ENCODE measurements around the gene CDX4. TPM values are rescaled to one million over a fixed set of nuclear protein-coding genes. Genes with fewer than 3 reads are reported as not detected.

Gene CDX4, protein sequence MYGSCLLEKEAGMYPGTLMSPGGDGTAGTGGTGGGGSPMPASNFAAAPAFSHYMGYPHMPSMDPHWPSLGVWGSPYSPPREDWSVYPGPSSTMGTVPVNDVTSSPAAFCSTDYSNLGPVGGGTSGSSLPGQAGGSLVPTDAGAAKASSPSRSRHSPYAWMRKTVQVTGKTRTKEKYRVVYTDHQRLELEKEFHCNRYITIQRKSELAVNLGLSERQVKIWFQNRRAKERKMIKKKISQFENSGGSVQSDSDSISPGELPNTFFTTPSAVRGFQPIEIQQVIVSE
- total RNA-seq (2011; cell fraction: chromatin; rRNA removed; ENCODE audit: low replicate concordance), result not detected in 2 replicates
- not detected in 2 replicates for total RNA-seq (2011; cell fraction: nucleolus; rRNA removed)
- total RNA-seq (2011; cell fraction: nucleoplasm; rRNA removed), result not detected in 2 replicates
- total RNA-seq (2014; rRNA removed), result not detected in 2 replicates
- not detected in 2 replicates for total RNA-seq (2014; rRNA removed; fragmentation: Illumina TruSeq; extraction: Trizol)
- not detected in 2 replicates for total RNA-seq (2015; rRNA removed; fragmentation: Illumina TruSeq; extraction: Trizol)
- not detected in 2 replicates for total RNA-seq (2021)
- not detected in 2 replicates for polyA plus RNA-seq (2011; rRNA removed)
- not detected in 2 replicates for polyA plus RNA-seq (2011; cell fraction: cytosol; rRNA removed)
- not detected in 2 replicates for polyA plus RNA-seq (2011; cell fraction: nucleus; rRNA removed)
- polyA plus RNA-seq (2012), result not detected in 2 replicates
- polyA plus RNA-seq (2014; fragmentation: Illumina TruSeq; extraction: Trizol), result not detected in 2 replicates
- not detected for polyA plus RNA-seq (2014; fragmentation: Nextera tagmentation; extraction: Ambion mirVana)
- not detected in 2 replicates for polyA plus RNA-seq (2014; rRNA removed)
- polyA minus RNA-seq (2011; rRNA and poly(A)+ RNA removed), result not detected in 2 replicates
- polyA minus RNA-seq (2011; cell fraction: cytosol; rRNA and poly(A)+ RNA removed), result not detected in 2 replicates
- polyA minus RNA-seq (2011; cell fraction: nucleus; rRNA and poly(A)+ RNA removed), result not detected in 2 replicates
- Bru-seq, nascent RNA, result not detected
- BruChase-seq, experiment 1, labeled RNA remaining after a 2-hour chase, result not detected
- BruChase-seq, experiment 2, labeled RNA remaining after a 6-hour chase, result not detected
- long read RNA-seq, experiment 1, result 0 reads
- long read RNA-seq, experiment 2, result 0 reads
- long read RNA-seq, experiment 3, result 0 reads

- FAIRE-seq, result no peak
- no peaks in the 10 kb centered on the region for H3K9me1 ChIP-seq (ENCODE audit: control insufficient read depth, insufficient read depth, low read length)
Measured at GRCh38 chrX:73446831-73447230, at the start of gene CDX4. Gene CDX4 (plus strand): TSS chrX:73447053. CDS start chrX:73447254, 201 bp downstream.

More at GRCh38 chrX:73446831-73447230, at the start of gene CDX4:
- ATAC-seq (no peak), DNase-seq (ENCODE audit: extremely low read depth in 1 of 4, low spot score in 3 of 4) (no peak)
- Histone ChIP-seq H4K20me1 (replicated peaks; ENCODE audit: control insufficient read depth, insufficient read depth, low read length) (no peaks in the 10 kb centered on the region), H3K36me3 (ENCODE audit: control insufficient read depth, insufficient read depth, low read length) (no peaks in the 10 kb centered on the region), H3K4me2 (ENCODE audit: insufficient read depth, low read length) (no peak within 1 kb of the TSS), H3K9ac (ENCODE audit: insufficient read depth in 1 of 2, low read depth in 2 of 2, low read length in 2 of 2) (no peak within 1 kb of the TSS), H3K4me1 (replicated peaks in 1 of 2; ENCODE audit: control insufficient read depth in 2 of 2, insufficient read depth in 2 of 2, low read length in 2 of 2) (no peaks in the 10 kb centered on the region), H3K79me2 (ENCODE audit: control insufficient read depth, insufficient read depth, low read length) (no peaks in the 10 kb centered on the region), H3K27me3 (ENCODE audit: control insufficient read depth in 2 of 2, insufficient read depth in 2 of 2, low read length in 2 of 2) (peaks cover 0 to 14% of the 10 kb centered on the region in 2 experiments; a peak in 2 of 5 replicates), H3K9me3 (replicated peaks; ENCODE audit: control insufficient read depth, insufficient read depth, low read depth, low read length) (no peaks in the 10 kb centered on the region), H2AFZ (ENCODE audit: low read depth, low read length) (no peak within 1 kb of the TSS), H3K27ac (ENCODE audit: extremely low read depth, low read depth, low read length) (no peak within 1 kb of the TSS), H3K4me3 (no peak within 1 kb of the TSS)
- no TSS peak for BruUV-seq (replicated peaks)
- TF ChIP-seq CHD4 (IDR thresholded peaks at IDR 0.05; ENCODE audit: insufficient read depth, insufficient replicate concordance, low read depth, low read length, poor library complexity, severe bottlenecking) (no peak), NBN (IDR thresholded peaks at IDR 0.05; ENCODE audit: low read depth) (no peak), ZNF354B (CRISPR knock-in tag; IDR thresholded peaks at IDR 0.05) (no peak), CREB3L1 (IDR thresholded peaks at IDR 0.05; ENCODE audit: borderline replicate concordance, low read depth) (no peak), ZNF77 (CRISPR knock-in tag; IDR thresholded peaks at IDR 0.05) (no peak), POLR2H (tag; IDR thresholded peaks at IDR 0.05; ENCODE audit: low read depth) (no peak), NCOA2 (IDR thresholded peaks at IDR 0.05; ENCODE audit: partially characterized antibody in 2 of 2) (no peak), KAT8 (IDR thresholded peaks at IDR 0.05; ENCODE audit: low read depth) (no peak), AFF1 (IDR thresholded peaks at IDR 0.05; ENCODE audit: low read depth in 1 of 2, partially characterized antibody in 2 of 2) (no peak)
- intact Hi-C loops (cut with micrococcal nuclease) (no loop called here), in situ Hi-C loops (cut with MboI) (no loop called here)
- ChIA-PET POLR2A (no interaction called here), CTCF (ENCODE audit: low intra/inter-chr PET ratio) (no interaction called here)
- WGBS (ENCODE audit: insufficient coverage, low coverage, missing lambda C conversion rate), result 10% methylated on average over 7 of the region's 7 CpGs

All from K562 (cell line).